Upper lobe of left lung (tissue), 4 donors: ENCODE measurements around the gene POU5F2.

Experiments used
- CTCF ChIP-seq, 6 experiments: fragments of 450-650 bp in 4 of 6; fragments of 200-600 bp in 2 of 6; sonication (generic) in 2 of 6; IDR thresholded peaks; one replicate each; pipeline ENCODE4 v1.5.1; 2016 to 2019; ENCODE audit warnings: antibody characterized with exemption in 6 of 6
- EP300 ChIP-seq, 4 donors: sonication (generic); formaldehyde crosslinking; IDR thresholded peaks; one replicate each; pipeline ENCODE4 v1.5.1; 2017; ENCODE audit warnings: antibody characterized with exemption in 4 of 4, control low read depth in 2 of 4
- POLR2A ChIP-seq, 4 donors: fragments of 450-650 bp; IDR thresholded peaks; one replicate each; pipeline ENCODE4 v1.5.1; 2016 to 2017; ENCODE audit warnings: antibody characterized with exemption in 4 of 4, mild to moderate bottlenecking in 2 of 4
- POLR2AphosphoS5 ChIP-seq, 2 donors: sonication (generic); formaldehyde crosslinking; IDR thresholded peaks; one replicate each; pipeline ENCODE4 v1.5.1; 2017; ENCODE audit warnings: antibody characterized with exemption in 2 of 2

GRCh38 chr5:93708442-93708841 is 33.0 kb downstream of the POU5F2 start:
- no peak for TF ChIP-seq CTCF (IDR thresholded peaks at IDR 0.05)
- no peak for TF ChIP-seq POLR2A (IDR thresholded peaks at IDR 0.05)
- TF ChIP-seq POLR2AphosphoS5 (IDR thresholded peaks at IDR 0.05), result no peak
- no peak for TF ChIP-seq EP300 (IDR thresholded peaks at IDR 0.05)
